HCT116 (cell line): ENCODE measurements around the gene CUBN.

Experiments
- CEBPB ChIP-seq: IDR thresholded peaks from 2 replicates; pipeline ENCODE4 v1.6.1; 2012; ENCODE audit warnings: low read depth
- CTCF ChIP-seq, 3 experiments: fragments of 200-600 bp in 1 of 3; sonication (generic) in 1 of 3; IDR thresholded peaks in 2 of 3; conservative IDR thresholded peaks in 1 of 3; 2 replicates each; pipeline ENCODE4 v1.5.1; 2012 to 2017; ENCODE audit warnings: low read depth in 2 of 3, low read length in 2 of 3, antibody characterized with exemption in 1 of 3, borderline replicate concordance in 1 of 3, control low read depth in 1 of 3, mild to moderate bottlenecking in 1 of 3, mixed read lengths in 1 of 3, mixed run types in 1 of 3, moderate library complexity in 1 of 3; ENCODE audit not compliant: insufficient read depth in 1 of 3

DNA sequence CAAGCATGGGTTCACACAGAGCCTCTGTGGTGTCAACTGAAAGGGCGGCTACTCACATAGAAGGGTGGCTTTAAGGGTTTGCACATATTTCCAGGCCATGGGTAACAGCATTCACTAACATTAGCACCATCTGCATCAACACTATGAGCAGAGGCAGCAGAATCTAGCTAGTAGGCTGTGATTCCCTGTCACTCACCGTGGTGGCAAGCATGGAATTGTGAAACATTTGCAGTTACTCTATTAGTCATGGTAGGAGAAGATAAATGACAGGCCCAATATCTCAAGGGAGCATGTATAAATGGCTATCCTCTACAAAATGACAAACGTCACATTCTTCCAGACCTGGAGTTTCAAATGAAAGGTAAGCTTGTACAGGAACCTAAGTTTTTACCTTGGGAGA is 32.2 kb upstream of the CUBN start:
- TF ChIP-seq CTCF (IDR thresholded peaks at IDR 0.05 in 2 of 3, conservative IDR thresholded peaks at IDR 0.05 in 1 of 3; ENCODE audit: borderline replicate concordance in 1 of 3, insufficient read depth in 1 of 3, low read depth in 2 of 3, low read length in 2 of 3) (no peak), CEBPB (no peak)
